ENCODE measurements around the gene SCYL1.
"Not testable (repeated sequence)": the region's sequence is repeated elsewhere in the genome, so short reads cannot be mapped to it uniquely, and the experiment has no call there.

The SCYL1 gene

GRCh38 chr11:65506290-65506771, 18.6 kb upstream of the SCYL1 start:
- no peak for DNase-seq

DNA sequence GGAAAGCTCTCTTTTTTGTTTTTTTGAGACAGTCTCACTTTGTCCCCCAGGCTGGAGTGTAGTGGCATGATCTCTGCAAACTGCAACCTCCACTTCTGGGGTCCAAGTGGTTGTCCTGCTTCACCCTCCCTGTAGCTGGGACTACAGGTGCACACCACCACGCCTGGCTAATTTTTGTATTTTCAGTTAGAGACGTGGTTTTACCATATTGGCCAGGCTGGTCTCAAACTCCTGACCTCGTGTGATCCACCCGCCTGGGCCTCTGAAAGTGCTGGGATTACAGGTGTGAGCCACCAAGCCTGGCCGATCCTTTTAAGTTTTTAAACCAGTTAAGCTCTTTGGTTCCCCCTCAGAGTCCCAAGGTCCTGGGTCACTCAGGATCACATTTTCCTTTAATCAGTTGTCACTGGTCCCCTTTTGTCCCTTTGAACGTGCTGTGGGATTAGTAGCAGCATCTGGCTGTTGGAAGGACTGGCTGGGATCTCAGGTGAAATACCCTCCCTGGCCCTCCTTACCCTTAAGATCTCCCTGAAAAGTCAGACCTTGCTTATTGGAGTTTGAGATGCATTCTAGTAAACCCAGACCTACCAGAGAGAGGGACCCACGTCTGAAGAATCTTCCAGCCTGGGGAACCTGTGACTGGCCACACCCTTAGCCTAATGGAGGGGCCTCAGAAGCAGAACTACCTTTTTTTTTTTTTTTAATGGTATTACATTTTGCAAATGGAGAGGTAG, 17.9 kb upstream of the SCYL1 start:
- no peak for DNase-seq

DNA sequence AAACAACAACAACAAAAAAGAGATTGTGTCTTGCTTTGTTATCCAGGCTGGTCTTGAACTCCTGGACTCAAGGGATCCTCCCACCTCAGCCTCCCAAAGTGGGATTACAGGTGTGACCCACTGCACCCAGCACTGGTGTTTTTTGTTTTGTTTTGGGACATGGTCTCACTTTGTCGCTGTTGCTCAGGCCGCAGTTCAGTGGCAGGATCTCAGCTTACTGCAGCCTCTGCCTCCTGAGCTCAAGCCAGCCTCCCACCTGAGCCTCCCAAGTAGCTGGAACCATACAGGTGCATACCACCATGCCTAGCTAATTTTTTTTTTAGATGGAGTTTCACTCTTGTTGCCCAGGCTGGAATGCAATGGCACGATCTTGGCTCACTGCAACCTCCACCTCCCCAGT, 12.6 kb upstream of the SCYL1 start:
- DNase-seq: not testable (repeated sequence)

- DNase-seq: no peak
Observed at GRCh38 chr11:65516135-65516968, 8.5 kb upstream of the SCYL1 start.

GRCh38 chr11:65518941-65519549, 5.8 kb upstream of the SCYL1 start:
- DNase-seq: not testable (repeated sequence)

DNA sequence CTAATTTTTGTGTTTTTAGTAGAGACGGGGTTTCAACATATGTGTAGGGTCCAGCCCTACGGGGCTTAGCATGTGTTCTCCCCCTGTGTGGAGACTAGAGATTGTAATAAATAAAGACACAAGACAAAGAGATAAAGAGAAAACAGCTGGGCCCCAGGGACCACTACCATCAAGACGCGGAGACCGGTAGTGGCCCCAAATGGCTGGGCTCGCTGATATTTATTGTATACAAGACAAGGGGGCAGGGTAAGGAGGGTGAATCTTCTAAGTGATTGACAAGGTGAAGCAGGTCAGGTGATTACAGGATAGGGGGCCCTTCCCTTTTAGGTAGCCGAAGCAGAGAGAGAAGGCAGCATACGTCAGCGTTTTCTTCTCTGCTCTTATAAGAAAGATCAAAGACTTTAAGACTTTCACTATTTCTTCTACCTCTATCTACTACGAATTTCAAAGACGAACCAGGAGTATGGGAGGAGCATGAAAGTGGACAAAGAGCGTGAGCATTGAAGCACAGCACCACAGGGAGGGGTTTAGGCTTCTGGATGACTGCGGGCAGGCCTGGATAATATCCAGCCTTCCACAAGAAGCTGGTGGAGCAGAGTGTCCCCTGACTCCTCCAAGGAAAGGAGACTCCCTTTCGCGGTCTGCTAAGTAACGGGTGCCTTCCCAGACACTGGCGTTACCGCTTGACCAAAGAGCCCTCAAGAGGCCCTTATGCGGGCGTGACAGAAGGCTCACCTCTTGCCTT, 2.9 kb upstream of the SCYL1 start:
- not testable (repeated sequence) for DNase-seq

- not testable (repeated sequence) for DNase-seq
Observed at GRCh38 chr11:65522718-65523630, 1.9 kb upstream of the SCYL1 start.

DNA sequence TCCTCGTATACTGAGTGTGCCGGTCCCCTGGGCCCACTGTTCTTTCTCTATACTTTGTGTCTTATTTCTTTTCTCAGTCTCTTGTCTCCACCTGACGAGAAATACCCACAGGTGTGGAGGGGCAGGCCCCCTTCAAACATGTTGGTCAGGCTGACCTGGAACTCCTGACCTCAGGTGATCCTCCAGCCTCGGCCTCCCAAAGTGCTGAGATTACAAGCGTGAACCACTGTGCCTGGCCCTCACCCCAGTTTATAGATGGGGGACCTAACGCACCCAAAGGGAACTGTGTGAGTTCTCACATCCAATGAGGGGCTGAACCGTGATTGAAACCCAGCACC, 1.3 kb upstream of the SCYL1 start:
- not testable (repeated sequence) for DNase-seq

GRCh38 chr11:65524014-65524740, 706 bp upstream of the SCYL1 start:
- DNase-seq: no peak

DNA sequence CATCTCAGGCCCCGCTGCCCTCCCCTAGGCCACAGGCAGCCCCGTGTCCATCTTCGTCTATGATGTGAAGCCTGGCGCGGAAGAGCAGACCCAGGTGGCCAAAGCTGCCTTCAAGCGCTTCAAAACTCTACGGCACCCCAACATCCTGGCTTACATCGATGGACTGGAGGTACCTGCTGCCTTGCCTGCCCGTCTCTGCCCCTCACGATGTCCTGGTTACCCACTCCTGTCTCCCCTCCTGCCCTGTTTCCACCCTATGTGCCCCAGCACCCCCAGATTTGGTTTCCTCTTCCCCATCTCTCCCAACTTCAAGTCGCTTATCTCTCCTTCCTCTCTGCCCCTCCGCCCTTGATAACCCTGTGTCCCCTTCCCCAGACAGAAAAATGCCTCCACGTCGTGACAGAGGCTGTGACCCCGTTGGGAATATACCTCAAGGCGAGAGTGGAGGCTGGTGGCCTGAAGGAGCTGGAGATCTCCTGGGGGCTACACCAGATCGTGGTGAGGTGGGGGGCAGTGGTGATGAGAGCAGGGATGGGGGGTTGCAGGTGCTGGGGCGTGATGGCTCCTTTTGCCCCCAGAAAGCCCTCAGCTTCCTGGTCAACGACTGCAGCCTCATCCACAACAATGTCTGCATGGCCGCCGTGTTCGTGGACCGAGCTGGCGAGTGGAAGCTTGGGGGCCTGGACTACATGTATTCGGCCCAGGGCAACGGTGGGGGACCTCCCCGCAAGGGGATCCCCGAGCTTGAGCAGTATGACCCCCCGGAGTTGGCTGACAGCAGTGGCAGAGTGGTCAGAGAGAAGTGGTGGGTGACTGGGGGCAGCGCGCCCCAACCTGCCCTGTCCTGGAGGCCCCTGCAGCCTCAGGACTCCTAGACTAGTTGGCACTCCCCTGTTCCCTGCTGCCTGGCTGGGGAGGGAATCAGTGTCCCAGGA, 930 bp downstream of the SCYL1 start:
- no peak for DNase-seq

- no peak for DNase-seq
Observed at GRCh38 chr11:65526744-65527143, 1.9 kb downstream of the SCYL1 start.

GRCh38 chr11:65528819-65529350, 4.0 kb downstream of the SCYL1 start:
- DNase-seq: no peak

GRCh38 chr11:65529475-65530156, 4.7 kb downstream of the SCYL1 start:
- DNase-seq: no peak

DNA sequence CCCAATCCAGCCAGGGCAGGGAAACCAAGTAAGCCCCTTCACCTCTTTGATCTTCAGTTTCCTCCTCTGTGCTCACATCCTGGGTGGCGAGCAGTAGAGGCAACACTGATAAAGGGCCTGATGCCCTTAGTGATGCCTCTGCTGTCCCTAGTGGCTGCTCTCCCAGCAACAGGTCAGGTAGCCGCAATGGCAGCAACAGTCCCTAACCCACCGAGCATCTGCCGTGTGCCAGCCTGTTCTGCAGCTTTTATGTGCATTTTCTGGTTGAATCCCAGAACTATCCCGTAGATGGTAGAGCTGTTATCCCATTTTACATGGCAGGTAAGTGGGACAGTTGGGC, 5.2 kb downstream of the SCYL1 start:
- no peak for DNase-seq

- DNase-seq: no peak
Observed at GRCh38 chr11:65532388-65533064, 7.6 kb downstream of the SCYL1 start.

DNA sequence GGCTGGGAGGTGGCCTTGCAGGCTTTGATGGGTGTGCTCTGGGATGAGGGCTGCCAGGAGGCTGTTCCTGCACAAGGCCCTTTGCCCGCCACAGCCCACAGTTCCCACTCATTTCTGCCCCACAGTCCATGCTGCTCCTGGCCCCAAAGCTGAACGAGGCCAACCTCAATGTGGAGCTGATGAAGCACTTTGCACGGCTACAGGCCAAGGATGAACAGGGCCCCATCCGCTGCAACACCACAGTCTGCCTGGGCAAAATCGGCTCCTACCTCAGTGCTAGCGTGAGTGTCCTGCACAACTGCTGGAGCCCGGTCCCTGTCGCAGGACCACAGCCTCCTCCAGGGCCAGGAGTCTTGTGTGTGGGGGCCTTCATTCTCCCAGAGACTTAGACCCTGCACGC, 10.2 kb downstream of the SCYL1 start:
- no peak for DNase-seq

GRCh38 chr11:65536412-65537295, 11.8 kb downstream of the SCYL1 start:
- DNase-seq: no peak

DNA sequence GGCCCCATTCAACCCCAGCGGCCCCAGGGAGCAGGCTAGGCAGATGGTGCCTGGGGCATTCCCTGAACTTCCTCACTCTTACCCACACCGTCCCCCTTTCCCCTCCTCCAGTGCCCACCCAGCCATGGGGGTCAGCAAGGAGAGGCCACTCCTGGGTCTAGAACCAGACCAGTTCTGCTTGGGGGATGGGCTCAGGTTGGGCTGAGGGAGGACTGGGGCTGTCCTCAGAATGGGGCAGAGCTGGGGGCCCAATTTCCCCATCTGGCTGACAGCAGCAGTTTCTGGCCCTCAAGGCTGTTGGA, 12.4 kb downstream of the SCYL1 start:
- no peak for DNase-seq

Measured in NCI-H1436 treated with DMSO at 0.1 percent for 48 hours (cell line).